Anterior cingulate cortex (tissue), 58 donors: Measurements from ENCODE around the gene MAT1A.
"Not testable (repeated sequence)": the region's sequence is repeated elsewhere in the genome, so short reads cannot be mapped to it uniquely, and the experiment has no call there.

Experiments
- DNase-seq, 58 donors: peaks; one replicate each; lab custom pipeline; 2025; lab: John Stamatoyannopoulos, UW

The MAT1A gene

GRCh38 chr10:80236457-80236856 lies 53.0 kb downstream of the MAT1A start:
- not testable (repeated sequence) for DNase-seq

GRCh38 chr10:80234331-80235235 lies 54.9 kb downstream of the MAT1A start:
- DNase-seq = not testable (repeated sequence)

GRCh38 chr10:80233871-80234270 lies 55.6 kb downstream of the MAT1A start:
- DNase-seq = not testable (repeated sequence)

- not testable (repeated sequence) for DNase-seq
Observed at GRCh38 chr10:80226723-80227122, 62.7 kb downstream of the MAT1A start.

GRCh38 chr10:80223031-80223419 lies 66.4 kb downstream of the MAT1A start:
- DNase-seq = not testable (repeated sequence)
